ENCODE measurements around the gene HOTAIR.

Gene HOTAIR

GRCh38 chr12:53972152-53972702, 2.5 kb downstream of the HOTAIR start:
- no peak for DNase-seq

GRCh38 chr12:53971686-53972085, 3.1 kb downstream of the HOTAIR start:
- no peak for DNase-seq

DNA sequence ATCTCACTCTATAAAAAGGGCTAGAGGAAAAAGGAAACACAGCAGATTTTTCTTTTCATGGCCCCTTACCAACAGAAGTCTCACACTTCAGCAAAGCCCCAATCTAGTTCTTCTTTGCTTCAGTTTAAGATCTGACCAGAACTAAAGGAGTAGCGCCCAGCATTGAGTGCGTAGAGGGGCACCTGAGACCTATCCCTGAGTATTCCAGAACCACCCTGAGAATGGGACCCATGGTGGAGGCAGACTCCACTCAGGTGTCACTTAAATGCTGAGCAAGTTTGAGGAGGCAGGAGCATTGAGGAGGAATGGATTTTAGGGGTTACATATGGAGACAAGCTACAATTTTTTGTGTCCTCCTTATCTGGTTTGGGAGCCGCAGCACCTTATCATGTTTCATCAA, 3.6 kb downstream of the HOTAIR start:
- no peak for DNase-seq

DNA sequence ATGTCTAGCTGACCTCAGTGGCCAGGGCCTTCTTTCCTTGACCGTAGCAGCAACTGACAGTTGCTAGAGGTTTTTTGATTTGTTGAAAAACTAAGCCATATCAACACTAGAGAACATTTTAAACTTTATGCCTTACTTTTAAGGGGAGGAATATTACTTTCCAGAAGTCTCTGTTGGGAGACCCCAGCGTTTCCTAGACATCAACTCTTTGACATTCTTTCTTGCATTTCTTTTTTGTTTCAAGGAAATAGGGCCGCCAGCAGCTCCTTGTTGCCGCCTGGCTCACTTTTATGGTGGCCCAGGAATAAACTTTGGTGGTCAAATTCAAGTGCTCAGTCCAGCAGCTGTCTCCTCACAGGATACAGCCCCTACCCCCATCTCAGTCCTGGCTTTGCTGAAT, 4.3 kb downstream of the HOTAIR start:
- no peak for DNase-seq

DNA sequence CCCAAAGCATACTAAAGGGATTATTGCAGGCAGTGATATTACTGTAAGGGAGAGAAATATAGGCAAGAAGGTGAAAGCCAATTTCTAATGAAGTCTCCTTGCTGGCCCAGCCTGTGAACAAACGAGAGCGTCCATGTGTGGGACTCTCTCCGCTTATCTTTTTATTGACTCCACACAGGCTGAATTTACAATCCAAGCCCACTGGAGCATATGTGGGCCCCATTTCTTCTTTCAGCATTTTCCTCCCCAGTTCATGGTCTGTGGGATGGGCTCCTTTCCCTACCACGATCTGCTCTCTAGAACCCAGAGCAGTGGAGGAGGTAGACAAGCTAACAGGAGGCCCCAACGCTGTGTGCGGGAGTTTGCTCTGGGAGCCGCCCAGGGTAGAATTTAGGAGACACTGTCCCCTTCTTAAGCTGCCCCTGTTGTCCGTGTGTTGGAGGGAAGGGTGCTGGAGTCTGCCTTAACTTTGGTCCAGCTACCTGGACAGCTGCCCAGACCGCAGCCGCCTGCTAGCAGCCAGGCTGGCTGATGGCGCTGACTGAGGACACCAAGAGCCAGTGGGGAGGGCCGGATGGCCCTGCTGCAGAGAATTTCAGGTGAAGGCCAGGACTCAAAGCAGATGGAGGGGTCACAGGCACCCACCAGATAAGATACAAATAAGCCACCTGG, 5.0 kb downstream of the HOTAIR start:
- DNase-seq, result no peak

DNA sequence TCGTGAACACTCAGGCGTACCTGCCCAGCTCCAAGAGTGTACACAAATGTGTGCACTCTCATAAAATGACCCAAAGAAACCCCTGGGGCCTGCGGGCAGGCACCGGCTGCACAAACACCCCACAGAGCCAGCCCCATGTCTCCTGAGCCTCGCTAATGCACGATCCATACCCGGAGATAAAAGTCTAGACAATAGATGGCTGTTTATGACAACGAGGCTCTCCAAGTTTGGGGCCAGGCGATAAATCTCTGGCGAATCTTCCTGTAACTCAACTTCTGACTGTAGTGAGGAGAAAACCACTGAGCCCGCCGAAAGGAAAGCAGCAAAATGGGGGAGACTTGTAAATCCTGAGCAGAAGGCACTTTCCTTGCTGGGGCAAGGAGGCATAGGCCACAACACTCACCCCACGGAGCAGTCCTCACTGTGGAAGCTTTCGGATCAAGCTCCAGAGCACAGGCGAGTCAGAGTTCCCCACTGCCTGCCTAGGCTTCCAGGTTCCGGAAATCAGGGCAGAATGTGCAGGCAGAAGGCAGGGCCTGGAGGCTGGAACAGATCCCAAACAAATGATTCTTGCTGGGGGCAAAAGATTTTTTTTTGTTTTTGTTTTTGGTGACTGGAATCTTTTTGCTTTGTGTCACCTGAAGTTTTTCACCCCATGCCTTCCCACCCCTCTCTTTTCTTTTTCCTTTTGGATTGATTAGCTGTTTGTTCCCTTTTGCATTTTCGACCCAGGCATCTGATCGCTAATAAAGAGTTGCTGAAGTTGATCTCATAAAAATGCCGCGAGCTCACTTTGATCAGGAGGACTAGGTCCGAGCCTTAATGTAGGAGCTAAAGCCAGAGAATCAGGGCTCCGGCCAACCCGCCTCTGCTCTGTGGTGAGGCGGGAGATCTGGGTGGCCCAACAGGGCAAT, 6.3 kb downstream of the HOTAIR start:
- no peak for DNase-seq

DNA sequence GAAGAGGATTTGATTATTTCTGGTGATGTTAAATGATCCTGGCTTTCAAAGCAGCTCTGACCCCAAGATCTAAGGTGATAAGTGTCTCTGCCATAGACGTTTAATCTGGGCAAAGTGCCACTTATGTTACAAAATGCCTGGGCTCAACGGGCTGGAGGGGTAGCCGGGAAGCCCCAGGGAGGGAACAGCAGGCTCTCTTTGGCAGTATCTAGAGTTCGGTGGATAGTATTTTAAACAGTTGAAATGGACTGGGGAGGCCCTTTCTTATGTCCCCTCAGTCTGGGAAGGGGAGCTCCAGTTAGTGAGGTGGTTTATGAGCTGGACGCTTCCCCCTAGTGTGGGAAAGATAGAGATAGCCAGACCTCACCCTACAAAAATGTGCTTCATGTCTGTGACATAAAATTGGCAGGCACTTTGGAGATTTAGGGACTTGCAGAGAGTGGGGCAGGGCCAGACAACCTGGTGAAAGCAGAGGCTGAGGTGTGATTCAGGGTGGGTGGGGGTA, 7.3 kb downstream of the HOTAIR start:
- DNase-seq, result no peak

- no peak for DNase-seq
Measured at GRCh38 chr12:53966385-53967133, 8.2 kb downstream of the HOTAIR start.

DNA sequence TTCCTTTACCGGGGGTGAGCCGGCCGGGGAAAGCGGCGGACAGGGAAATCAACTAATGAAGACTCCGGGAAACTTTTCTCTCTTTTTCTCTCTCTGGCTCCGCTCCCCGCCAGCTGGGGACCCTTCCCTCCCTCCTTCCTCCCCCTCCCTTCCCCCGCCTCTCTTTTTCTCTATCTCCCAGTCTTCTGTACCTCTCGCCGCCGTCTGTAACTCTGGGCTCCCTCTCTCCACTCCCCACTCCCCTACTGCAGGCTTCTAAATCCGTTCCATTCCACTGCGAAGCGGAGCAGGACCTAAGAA, 8.7 kb downstream of the HOTAIR start:
- no peak for DNase-seq

DNA sequence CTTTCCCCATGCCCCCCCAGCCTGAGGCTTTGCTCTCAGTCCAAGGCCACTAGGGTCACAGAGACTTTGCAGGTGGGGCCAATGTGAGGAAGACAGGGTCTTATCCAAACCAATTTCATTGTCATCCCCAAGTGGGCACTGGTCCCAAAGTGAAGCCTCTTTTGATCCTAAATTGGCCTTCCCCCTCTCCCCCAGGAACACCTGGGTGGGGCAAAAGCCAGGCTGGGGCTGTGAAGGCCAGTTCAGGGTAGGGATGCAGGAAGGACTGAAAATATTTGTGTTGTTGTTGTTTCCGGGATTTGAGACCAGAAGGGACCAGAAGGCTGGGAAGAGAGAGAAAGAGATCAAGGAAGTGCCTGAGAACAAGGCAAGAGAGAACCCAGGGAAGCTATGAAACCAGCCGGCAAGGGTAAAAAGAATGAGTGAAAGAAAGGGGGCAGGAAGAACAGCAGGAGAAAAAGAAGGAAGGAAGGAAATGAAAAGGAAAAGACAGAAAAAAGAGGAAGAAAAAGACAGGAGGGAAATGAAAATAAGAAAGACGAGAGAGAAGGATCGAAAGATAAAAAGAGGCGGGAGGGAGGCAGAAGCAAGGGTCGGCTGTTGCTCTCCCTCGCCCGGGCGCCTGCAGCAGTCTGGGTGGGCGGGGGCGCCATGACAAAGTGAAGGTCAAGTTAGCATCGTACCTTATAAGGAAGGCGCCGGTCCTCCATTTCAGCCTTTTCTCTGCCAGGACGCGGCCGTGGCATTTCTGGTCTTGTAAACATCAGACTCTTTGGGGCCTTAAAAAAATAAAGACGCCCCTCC, 9.3 kb downstream of the HOTAIR start:
- no peak for DNase-seq

GRCh38 chr12:53964315-53964713, 10.4 kb downstream of the HOTAIR start:
- DNase-seq, result no peak

DNA sequence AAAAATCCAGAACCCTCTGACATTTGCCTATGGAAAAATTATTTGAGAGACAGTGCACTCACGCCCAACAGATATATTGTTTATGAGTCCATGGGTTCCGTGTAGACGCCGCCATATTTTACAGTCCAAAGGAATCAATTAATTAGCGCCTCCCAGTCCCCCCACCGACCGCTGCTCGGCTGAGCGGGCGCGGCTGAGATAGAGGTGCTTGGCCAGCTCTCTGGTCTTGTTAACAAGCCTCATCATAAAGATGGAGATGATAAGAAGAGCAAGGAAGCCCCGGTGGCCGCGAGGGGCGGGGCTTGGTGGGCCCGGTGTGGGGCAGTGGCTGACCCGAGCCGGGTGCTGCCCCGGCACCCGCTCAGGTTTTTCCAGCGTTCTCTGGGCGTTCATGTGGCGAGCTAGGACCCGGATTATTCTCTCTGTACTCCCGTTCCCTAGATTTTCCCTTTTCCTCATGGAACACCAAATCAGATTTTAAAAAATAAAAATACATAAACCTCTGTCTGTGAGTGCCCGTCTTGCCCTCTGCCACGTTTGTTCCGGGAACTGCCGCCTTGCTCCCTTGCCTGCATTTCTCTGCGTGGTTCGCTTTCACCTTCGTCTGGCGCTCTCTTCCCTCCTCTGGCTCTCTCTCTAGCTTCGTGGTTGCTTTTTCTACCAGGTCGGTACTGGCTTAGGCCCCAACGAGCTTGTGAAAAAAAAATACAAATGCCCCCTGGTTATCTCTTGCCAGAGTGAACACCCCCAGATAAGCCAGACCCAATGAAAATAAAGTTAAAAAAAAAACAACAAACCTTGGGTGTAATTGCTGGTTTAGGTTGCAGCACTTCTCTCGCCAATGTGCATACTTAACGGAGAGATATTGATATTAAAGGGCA, 11.1 kb downstream of the HOTAIR start:
- no peak for DNase-seq

- no peak for DNase-seq
Measured at GRCh38 chr12:53963005-53963404, 11.7 kb downstream of the HOTAIR start.

GRCh38 chr12:53961025-53961761, 13.6 kb downstream of the HOTAIR start:
- DNase-seq, result no peak

DNA sequence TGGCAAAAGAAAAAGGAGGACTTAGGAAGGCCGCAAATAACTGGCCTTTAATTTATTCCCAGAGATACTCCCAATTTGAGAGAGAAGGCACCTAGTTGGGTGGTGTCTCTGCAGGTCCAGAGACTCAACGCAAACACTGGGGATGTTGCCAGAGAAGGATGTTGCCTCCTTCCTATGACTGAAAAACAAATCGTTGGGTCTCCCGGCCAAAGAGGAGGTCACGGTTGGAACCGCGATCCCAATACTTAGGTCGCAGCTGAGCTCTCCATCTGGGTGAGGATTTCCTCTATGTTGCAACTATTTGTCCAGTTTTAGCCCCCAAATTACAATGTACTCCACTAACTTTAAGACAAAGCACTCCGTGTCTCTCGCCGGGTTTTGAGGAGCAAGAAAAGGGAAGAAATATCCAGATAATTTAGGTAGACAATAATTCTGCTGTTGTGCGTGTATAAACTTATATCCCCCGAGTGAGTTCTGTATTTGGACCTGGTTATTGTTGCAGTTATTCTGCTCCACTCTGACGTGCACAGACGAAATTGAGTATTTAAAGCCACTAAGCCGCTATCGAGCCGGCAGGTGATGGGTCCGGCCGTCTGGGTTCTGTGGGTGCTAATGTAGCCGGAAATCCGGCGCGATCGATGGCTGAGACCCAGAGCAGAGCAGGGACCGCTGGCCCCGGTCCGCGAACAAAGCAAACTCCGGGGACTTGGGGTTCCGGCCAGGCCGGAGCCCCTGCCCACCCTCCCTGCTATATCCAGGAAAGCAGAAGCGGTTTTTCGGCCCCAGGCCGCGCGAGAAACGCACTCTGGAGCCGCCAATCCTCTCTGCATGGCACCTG, 14.3 kb downstream of the HOTAIR start:
- DNase-seq, result no peak

DNA sequence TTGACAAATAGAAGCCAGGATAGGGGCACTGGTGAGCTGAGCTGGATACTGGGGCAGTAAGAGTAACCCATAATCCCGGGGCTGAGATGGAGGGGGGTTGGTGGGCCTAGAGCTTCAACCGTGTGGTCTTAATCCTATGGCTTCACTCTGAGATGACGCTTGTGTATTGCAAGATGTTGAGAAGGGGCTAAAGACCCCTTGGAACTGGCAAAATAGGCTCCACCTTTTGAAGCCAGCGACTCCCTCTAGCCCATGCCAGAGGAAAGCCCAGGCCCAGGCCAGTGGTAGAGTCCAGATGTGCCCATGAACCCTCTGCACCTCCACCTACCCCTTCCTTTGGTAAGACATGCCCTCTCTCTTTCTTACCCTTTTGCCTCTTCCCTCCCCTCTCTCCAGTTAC, 15.4 kb downstream of the HOTAIR start:
- no peak for DNase-seq

DNA sequence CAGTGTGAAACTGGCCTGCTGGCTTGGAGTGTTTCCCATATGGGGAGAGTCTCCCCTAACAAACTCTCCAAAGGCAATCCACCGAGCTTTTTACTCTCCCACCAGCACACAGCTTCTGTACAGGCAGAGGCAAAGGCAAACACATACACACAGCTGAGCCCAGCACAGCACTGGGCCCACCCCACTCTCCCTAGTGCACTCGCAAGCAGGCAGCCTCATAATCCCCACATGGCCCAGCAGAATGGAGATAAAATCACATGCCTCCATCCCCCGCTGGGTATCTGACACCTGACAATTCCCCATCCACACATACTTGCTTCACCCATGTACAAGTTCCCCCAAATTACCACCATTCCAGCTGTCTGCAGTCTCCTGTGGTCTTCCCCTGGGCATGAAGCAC, 16.6 kb downstream of the HOTAIR start:
- no peak for DNase-seq

- no peak for DNase-seq
Measured at GRCh38 chr12:53956914-53957536, 17.7 kb downstream of the HOTAIR start.

GRCh38 chr12:53956251-53956887, 18.4 kb downstream of the HOTAIR start:
- DNase-seq, result no peak
